GM21447 (cell line): Measurements from ENCODE around the gene TPPP.
"Not testable (repeated sequence)": the region's sequence is repeated elsewhere in the genome, so short reads cannot be mapped to it uniquely, and the experiment has no call there.

ENCODE experiments used
- ATAC-seq: cut with Tn5 transposase; IDR thresholded peaks from one replicate; pipeline ENCODE4 v1.9.1; 2021; ENCODE audit not compliant: unreplicated experiment

The TPPP gene

GRCh38 chr5:693271-694041 is at the start of gene TPPP:
Gene TPPP (minus strand): TSS chr5:693352. CDS start chr5:678060, 15,292 bp downstream.
- ATAC-seq: peak; percentile 77

- not testable (repeated sequence) for ATAC-seq
Measured at GRCh38 chr5:742276-742675, 49.1 kb upstream of the TPPP start.

GRCh38 chr5:734145-734544 is 41.0 kb upstream of the TPPP start:
- not testable (repeated sequence) for ATAC-seq

GRCh38 chr5:732754-733454 is 39.8 kb upstream of the TPPP start:
- ATAC-seq: not testable (repeated sequence)

- not testable (repeated sequence) for ATAC-seq
Measured at GRCh38 chr5:729225-729624, 36.1 kb upstream of the TPPP start.

- ATAC-seq: not testable (repeated sequence)
Measured at GRCh38 chr5:727087-727486, 33.9 kb upstream of the TPPP start.

GRCh38 chr5:723865-724264 is 30.7 kb upstream of the TPPP start:
- not testable (repeated sequence) for ATAC-seq

GRCh38 chr5:723309-723708 is 30.2 kb upstream of the TPPP start:
- not testable (repeated sequence) for ATAC-seq

- ATAC-seq: not testable (repeated sequence)
Measured at GRCh38 chr5:719379-719778, 26.2 kb upstream of the TPPP start.

- no peak for ATAC-seq
Measured at GRCh38 chr5:717143-717542, 24.0 kb upstream of the TPPP start.

GRCh38 chr5:716740-717139 is 23.6 kb upstream of the TPPP start:
- ATAC-seq: not testable (repeated sequence)

GRCh38 chr5:715636-716035 is 22.5 kb upstream of the TPPP start:
- ATAC-seq: not testable (repeated sequence)

GRCh38 chr5:714215-715118 is 21.3 kb upstream of the TPPP start:
- not testable (repeated sequence) for ATAC-seq

GRCh38 chr5:713686-714085 is 20.5 kb upstream of the TPPP start:
- ATAC-seq: not testable (repeated sequence)

- ATAC-seq: not testable (repeated sequence)
Measured at GRCh38 chr5:708848-709517, 15.8 kb upstream of the TPPP start.

- not testable (repeated sequence) for ATAC-seq
Measured at GRCh38 chr5:708374-708773, 15.2 kb upstream of the TPPP start.

GRCh38 chr5:706127-706526 is 13.0 kb upstream of the TPPP start:
- ATAC-seq: not testable (repeated sequence)

- not testable (repeated sequence) for ATAC-seq
Measured at GRCh38 chr5:696753-697702, 3.9 kb upstream of the TPPP start.

GRCh38 chr5:696191-696590 is 3.0 kb upstream of the TPPP start:
- ATAC-seq: not testable (repeated sequence)
